ENCODE measurements around the gene MYO3B. TPM values are rescaled to one million over a fixed set of nuclear protein-coding genes. Genes with fewer than 3 reads are reported as not detected.

MYO3B gene
- total RNA-seq, 2 experiments from 2014 or later: 0.17 TPM; not detected in 1

- Mint-ChIP-seq H3K27me3 (ENCODE audit: low read depth) (peaks cover 31% of the 10 kb centered on the region), H3K4me3 (no peak overlapping the region), H3K36me3 (ENCODE audit: low read depth) (no peaks in the 10 kb centered on the region), H3K4me1 (ENCODE audit: low read depth) (peaks cover 4% of the 10 kb centered on the region), H3K9me3 (no peaks in the 10 kb centered on the region), H3K27ac (no peak overlapping the region)
- CTCF ChIA-PET: interaction anchor here (1.6 kb wide), 1 partner anchor 32 kb away, joined by 4 read pairs; no protein-coding TSS in a partner anchor
- no peak for DNase-seq
- intact Hi-C loops (cut with micrococcal nuclease): no loop called here
Measured at GRCh38 chr2:170393861-170394498, 216.0 kb downstream of the MYO3B start.

GRCh38 chr2:170394641-170395387 is 216.9 kb downstream of the MYO3B start:
- intact Hi-C loops (cut with micrococcal nuclease): no loop called here
- CTCF ChIA-PET: interaction anchor here (1.6 kb wide), 1 partner anchor 33 kb away, joined by 4 read pairs; no protein-coding TSS in a partner anchor
- H3K27me3 Mint-ChIP-seq (ENCODE audit: low read depth): peaks cover 31% of the 10 kb centered on the region
- no peak overlapping the region for H3K27ac Mint-ChIP-seq
- H3K36me3 Mint-ChIP-seq (ENCODE audit: low read depth): no peaks in the 10 kb centered on the region
- H3K4me1 Mint-ChIP-seq (ENCODE audit: low read depth): peaks cover 4% of the 10 kb centered on the region
- no peak for DNase-seq
- no peak overlapping the region for H3K4me3 Mint-ChIP-seq
- no peaks in the 10 kb centered on the region for H3K9me3 Mint-ChIP-seq

- H3K4me1 Mint-ChIP-seq (ENCODE audit: low read depth): peaks cover 4% of the 10 kb centered on the region
- H3K9me3 Mint-ChIP-seq: no peaks in the 10 kb centered on the region
- H3K36me3 Mint-ChIP-seq (ENCODE audit: low read depth): no peaks in the 10 kb centered on the region
- DNase-seq: no peak
- no peak overlapping the region for H3K27ac Mint-ChIP-seq
- H3K4me3 Mint-ChIP-seq: no peak overlapping the region
- intact Hi-C loops (cut with micrococcal nuclease): loop anchor here (1.0 to 2.0 kb wide), 2 partner anchors 72 to 415 kb away; no protein-coding TSS in a partner anchor
- H3K27me3 Mint-ChIP-seq (ENCODE audit: low read depth): peaks cover 34% of the 10 kb centered on the region
- CTCF ChIA-PET: interaction anchor here (0.9 to 2.5 kb wide), 4 partner anchors 12 to 383 kb away, joined by 3 to 9 read pairs (median 4); no protein-coding TSS in a partner anchor
Measured at GRCh38 chr2:170396799-170397459, 219.0 kb downstream of the MYO3B start.

GRCh38 chr2:170401187-170401586 is 223.2 kb downstream of the MYO3B start:
- DNase-seq: no peak
- H3K36me3 Mint-ChIP-seq (ENCODE audit: low read depth): no peaks in the 10 kb centered on the region
- CTCF ChIA-PET: no interaction called here
- peaks cover 28% of the 10 kb centered on the region for H3K27me3 Mint-ChIP-seq (ENCODE audit: low read depth)
- H3K4me1 Mint-ChIP-seq (ENCODE audit: low read depth): peaks cover 4% of the 10 kb centered on the region
- no peak overlapping the region for H3K4me3 Mint-ChIP-seq
- H3K27ac Mint-ChIP-seq: no peak overlapping the region
- H3K9me3 Mint-ChIP-seq: no peaks in the 10 kb centered on the region
- intact Hi-C loops (cut with micrococcal nuclease): no loop called here

GRCh38 chr2:170404846-170405245 is 226.9 kb downstream of the MYO3B start:
- no peak for DNase-seq
- Mint-ChIP-seq H3K27me3 (ENCODE audit: low read depth) (peaks cover 40% of the 10 kb centered on the region), H3K4me1 (ENCODE audit: low read depth) (peaks cover 5% of the 10 kb centered on the region), H3K27ac (no peak overlapping the region), H3K4me3 (no peak overlapping the region), H3K36me3 (ENCODE audit: low read depth) (no peaks in the 10 kb centered on the region), H3K9me3 (no peaks in the 10 kb centered on the region)
- CTCF ChIA-PET: no interaction called here
- intact Hi-C loops (cut with micrococcal nuclease): loop anchor here (5.0 kb wide), 1 partner anchor 307 kb away; no protein-coding TSS in a partner anchor

- Mint-ChIP-seq H3K9me3 (no peaks in the 10 kb centered on the region), H3K27me3 (ENCODE audit: low read depth) (peaks cover 40% of the 10 kb centered on the region), H3K27ac (no peak overlapping the region), H3K4me3 (no peak overlapping the region), H3K36me3 (ENCODE audit: low read depth) (no peaks in the 10 kb centered on the region), H3K4me1 (ENCODE audit: low read depth) (peaks cover 5% of the 10 kb centered on the region)
- CTCF ChIA-PET: no interaction called here
- no peak for DNase-seq
- intact Hi-C loops (cut with micrococcal nuclease): loop anchor here (5.0 kb wide), 1 partner anchor 307 kb away; no protein-coding TSS in a partner anchor
Measured at GRCh38 chr2:170405326-170405725, 227.4 kb downstream of the MYO3B start.

- intact Hi-C loops (cut with micrococcal nuclease): loop anchor here (1.0 to 5.0 kb wide), 2 partner anchors 304 to 404 kb away; no protein-coding TSS in a partner anchor
- DNase-seq: no peak
- CTCF ChIA-PET: interaction anchor here (0.6 to 3.1 kb wide), 37 partner anchors 10 to 414 kb away, joined by 3 to 31 read pairs (median 4); no protein-coding TSS in a partner anchor
- Mint-ChIP-seq H3K36me3 (ENCODE audit: low read depth) (no peaks in the 10 kb centered on the region), H3K4me1 (ENCODE audit: low read depth) (peaks cover 7% of the 10 kb centered on the region), H3K4me3 (no peak overlapping the region), H3K27ac (no peak overlapping the region), H3K9me3 (no peaks in the 10 kb centered on the region), H3K27me3 (ENCODE audit: low read depth) (peaks cover 29% of the 10 kb centered on the region)
Measured at GRCh38 chr2:170408461-170409163, 230.7 kb downstream of the MYO3B start.

GRCh38 chr2:170409164-170409535 is 231.2 kb downstream of the MYO3B start:
- Mint-ChIP-seq H3K4me1 (ENCODE audit: low read depth) (peaks cover 7% of the 10 kb centered on the region), H3K4me3 (peak overlapping the region; percentile 44), H3K27me3 (ENCODE audit: low read depth) (peaks cover 26% of the 10 kb centered on the region), H3K27ac (no peak overlapping the region), H3K9me3 (no peaks in the 10 kb centered on the region), H3K36me3 (ENCODE audit: low read depth) (no peaks in the 10 kb centered on the region)
- CTCF ChIA-PET: interaction anchor here (0.6 to 3.1 kb wide), 45 partner anchors 9 to 409 kb away, joined by 3 to 31 read pairs (median 4); no protein-coding TSS in a partner anchor
- intact Hi-C loops (cut with micrococcal nuclease): loop anchor here (1.0 to 5.0 kb wide), 2 partner anchors 303 to 403 kb away; no protein-coding TSS in a partner anchor
- peak; percentile 88 for DNase-seq

- H3K4me1 Mint-ChIP-seq (ENCODE audit: low read depth): peaks cover 7% of the 10 kb centered on the region
- peaks cover 23% of the 10 kb centered on the region for H3K27me3 Mint-ChIP-seq (ENCODE audit: low read depth)
- no peak overlapping the region for H3K4me3 Mint-ChIP-seq
- CTCF ChIA-PET: interaction anchor here (0.6 to 1.8 kb wide), 4 partner anchors 50 to 442 kb away, joined by 3 to 7 read pairs (median 4); no protein-coding TSS in a partner anchor
- H3K36me3 Mint-ChIP-seq (ENCODE audit: low read depth): no peaks in the 10 kb centered on the region
- no peaks in the 10 kb centered on the region for H3K9me3 Mint-ChIP-seq
- no peak overlapping the region for H3K27ac Mint-ChIP-seq
- intact Hi-C loops (cut with micrococcal nuclease): no loop called here
- no peak for DNase-seq
Measured at GRCh38 chr2:170411660-170412059, 233.7 kb downstream of the MYO3B start.

GRCh38 chr2:170420961-170421687 is 243.2 kb downstream of the MYO3B start:
- no peaks in the 10 kb centered on the region for H3K9me3 Mint-ChIP-seq
- no peaks in the 10 kb centered on the region for H3K36me3 Mint-ChIP-seq (ENCODE audit: low read depth)
- no peak overlapping the region for H3K27ac Mint-ChIP-seq
- H3K4me3 Mint-ChIP-seq: no peak overlapping the region
- CTCF ChIA-PET: no interaction called here
- H3K27me3 Mint-ChIP-seq (ENCODE audit: low read depth): peaks cover 17% of the 10 kb centered on the region
- DNase-seq: no peak
- intact Hi-C loops (cut with micrococcal nuclease): no loop called here
- no peaks in the 10 kb centered on the region for H3K4me1 Mint-ChIP-seq (ENCODE audit: low read depth)

- Mint-ChIP-seq H3K27ac (no peak overlapping the region), H3K4me3 (no peak overlapping the region), H3K4me1 (ENCODE audit: low read depth) (no peaks in the 10 kb centered on the region), H3K9me3 (no peaks in the 10 kb centered on the region), H3K36me3 (ENCODE audit: low read depth) (no peaks in the 10 kb centered on the region), H3K27me3 (ENCODE audit: low read depth) (peaks cover 12% of the 10 kb centered on the region)
- DNase-seq: no peak
- CTCF ChIA-PET: no interaction called here
- intact Hi-C loops (cut with micrococcal nuclease): no loop called here
Measured at GRCh38 chr2:170423919-170424318, 246.0 kb downstream of the MYO3B start.

All from activated naive CD4-positive, alpha-beta T cell treated with anti-CD3 and anti-CD28 coated beads for 36 hours (primary cell).